CD14-positive monocyte (primary cell): Measurements from ENCODE around the gene SCART1. TPM values are rescaled to one million over a fixed set of nuclear protein-coding genes. Genes with fewer than 3 reads are reported as not detected.

Experiments
- DNase-seq, 3 donors: peaks; one replicate each; pipeline ENCODE4 v3.0.0-alpha.2; 2011 to 2022
- H2AFZ ChIP-seq: 2 replicates; pipeline ENCODE4 v1.6.0; 2012; ENCODE audit warnings: mild to moderate bottlenecking, low read depth, low read length, inconsistent platforms; ENCODE audit not compliant: insufficient read depth, poor library complexity, severe bottlenecking
- H3K27ac ChIP-seq, 2 donors: 1 replicate in 1 of 2; 2 replicates in 1 of 2; pipeline ENCODE4 v1.5.1; 2012 to 2013; ENCODE audit warnings: low read length in 2 of 2, control low read depth in 1 of 2, inconsistent platforms in 1 of 2, low read depth in 1 of 2, mild to moderate bottlenecking in 1 of 2
- H3K27me3 ChIP-seq, 2 donors: one replicate each; pipeline versions ENCODE4 v1.6.0 to v1.6.1; 2011 to 2013; ENCODE audit warnings: low read length in 2 of 2; ENCODE audit not compliant: control insufficient read depth in 2 of 2, insufficient read depth in 2 of 2
- H3K36me3 ChIP-seq, 2 donors: replicated peaks in 1 of 2; 1 replicate in 1 of 2; 2 replicates in 1 of 2; pipeline versions ENCODE4 v1.5.1 to v1.6.1; 2012 to 2013; ENCODE audit warnings: low read length in 2 of 2, control low read depth in 1 of 2, inconsistent platforms in 1 of 2, mild to moderate bottlenecking in 1 of 2; ENCODE audit not compliant: insufficient read depth in 2 of 2, control insufficient read depth in 1 of 2
- H3K4me1 ChIP-seq, 2 donors: 1 replicate in 1 of 2; 2 replicates in 1 of 2; pipeline versions ENCODE4 v1.5.1 to v1.6.1; 2012 to 2013; ENCODE audit warnings: low read length in 2 of 2, control low read depth in 1 of 2, inconsistent platforms in 1 of 2, mild to moderate bottlenecking in 1 of 2, moderate library complexity in 1 of 2; ENCODE audit not compliant: insufficient read depth in 2 of 2, control insufficient read depth in 1 of 2
- H3K4me2 ChIP-seq: replicated peaks from 2 replicates; pipeline ENCODE3; 2012; ENCODE audit warnings: low read length, moderate library complexity, mild to moderate bottlenecking; ENCODE audit not compliant: poor library complexity, severe bottlenecking; ENCODE audit errors: extremely low read depth
- H3K4me3 ChIP-seq, 3 experiments: fragments of 200-600 bp in 1 of 3; sonication (generic) in 1 of 3; replicated peaks in 1 of 3; 1 replicate in 2 of 3; 2 replicates in 1 of 3; pipeline ENCODE4 v1.5.1; 2011 to 2013; ENCODE audit warnings: low read length in 3 of 3, mild to moderate bottlenecking in 3 of 3, control low read depth in 2 of 3, low read depth in 2 of 3, inconsistent platforms in 1 of 3, moderate library complexity in 1 of 3
- H3K79me2 ChIP-seq: 2 replicates; pipeline ENCODE4 v1.6.0; 2012; ENCODE audit warnings: mild to moderate bottlenecking, control low read depth, inconsistent platforms, low read length, moderate library complexity; ENCODE audit not compliant: insufficient read depth
- H3K9ac ChIP-seq: 2 replicates; pipeline ENCODE4 v1.6.0; 2017; ENCODE audit warnings: low read length, mild to moderate bottlenecking; ENCODE audit not compliant: insufficient read depth, poor library complexity, severe bottlenecking
- H3K9me3 ChIP-seq, 2 donors: replicated peaks in 1 of 2; 1 replicate in 1 of 2; 2 replicates in 1 of 2; pipeline versions ENCODE4 v1.5.1 to v1.6.1; 2012 to 2013; ENCODE audit warnings: low read length in 2 of 2, control low read depth in 1 of 2; ENCODE audit not compliant: control insufficient read depth in 1 of 2, insufficient read depth in 1 of 2
- H4K20me1 ChIP-seq: 2 replicates; pipeline ENCODE4 v1.6.0; 2012; ENCODE audit warnings: mild to moderate bottlenecking, low read length, control low read depth, moderate library complexity; ENCODE audit not compliant: insufficient read depth
- H3K27ac Mint-ChIP-seq, 7 donors: one replicate each; pipeline ENCODE4 v1.8.0; 2020; ENCODE audit warnings: mild to moderate bottlenecking in 7 of 7, mixed read lengths in 7 of 7, moderate library complexity in 6 of 7, inconsistent platforms in 2 of 7
- H3K27me3 Mint-ChIP-seq, 3 donors: one replicate each; pipeline ENCODE4 v1.8.0; 2021 to 2022; ENCODE audit warnings: low read depth in 3 of 3, mild to moderate bottlenecking in 3 of 3, mixed read lengths in 3 of 3, moderate library complexity in 3 of 3, inconsistent platforms in 1 of 3
- H3K36me3 Mint-ChIP-seq, 2 donors: one replicate each; pipeline ENCODE4 v1.8.0; 2020; ENCODE audit warnings: mixed read lengths in 2 of 2, inconsistent platforms in 1 of 2, mild to moderate bottlenecking in 1 of 2
- H3K4me1 Mint-ChIP-seq: one replicate; pipeline ENCODE4 v1.8.0; 2020; ENCODE audit warnings: mild to moderate bottlenecking, mixed read lengths
- H3K4me3 Mint-ChIP-seq, 2 donors: one replicate each; pipeline ENCODE4 v1.8.0; 2020; ENCODE audit warnings: mild to moderate bottlenecking in 2 of 2, mixed read lengths in 2 of 2, moderate library complexity in 1 of 2
- H3K9me3 Mint-ChIP-seq, 7 donors: one replicate each; pipeline ENCODE4 v1.8.0; 2020 to 2022; ENCODE audit warnings: mixed read lengths in 7 of 7, mild to moderate bottlenecking in 6 of 7, moderate library complexity in 6 of 7, inconsistent platforms in 2 of 7
- CTCF ChIP-seq: fragments of 200-600 bp; IDR thresholded peaks from one replicate; pipeline ENCODE4 v1.8.0; 2022; ENCODE audit warnings: antibody characterized with exemption, mild to moderate bottlenecking
- WGBS: methylation state at CpG from one replicate; pipeline ENCODE4 v1.1.5; 2013; ENCODE audit warnings: missing lambda C conversion rate; ENCODE audit not compliant: insufficient coverage; 5-methylcytosine and 5-hydroxymethylcytosine counted together
- intact Hi-C, 2 donors: fragments of 100-400 bp; cut with micrococcal nuclease; formaldehyde crosslinking; loops; one replicate each; pipeline versions ENCODE4 v1.15.0 to v1.15.1; 2023
- polyA plus RNA-seq, 3 donors: library from polyadenylated mRNA; depleted of rRNA in 1 of 3; unstranded in 2 of 3; stranded (reverse) in 1 of 3; fragments of 300-500 nt in 2 of 3; fragments of >200 nt in 1 of 3; fragmentation: Illumina TruSeq in 2 of 3; gene quantifications; 1 replicate in 2 of 3; 2 replicates in 1 of 3; pipeline ENCODE4 v1.2.3, GENCODE V29; 2012 to 2021

The SCART1 gene
- polyA plus RNA-seq, 3 donors = 1.1 TPM; not detected in 2

DNA sequence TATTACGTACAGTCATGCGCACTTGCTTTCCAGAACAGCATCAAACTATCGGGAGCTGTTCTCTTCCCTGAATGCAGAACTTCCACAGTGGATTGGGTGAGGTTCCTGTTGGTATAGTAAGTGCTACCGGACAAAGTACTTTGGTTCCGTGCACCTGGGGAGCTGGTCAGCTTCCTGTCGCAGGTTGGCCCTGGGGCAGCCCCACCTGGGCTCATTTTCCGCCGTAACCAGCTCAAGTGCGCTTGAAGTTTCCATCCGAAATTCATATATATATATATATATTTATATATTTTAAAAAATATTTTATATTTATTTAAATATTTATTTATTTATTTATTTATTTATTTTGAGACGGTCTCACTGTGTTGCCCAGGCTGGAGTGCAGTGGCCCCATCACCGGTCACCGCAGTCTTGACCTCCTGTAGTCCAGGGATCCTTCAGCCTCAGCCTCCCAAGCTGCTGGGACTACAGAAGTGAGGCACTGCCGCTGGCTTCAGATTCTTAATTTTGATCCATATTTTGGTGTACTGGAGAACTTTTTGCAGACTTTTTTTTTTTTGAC lies 6.5 kb downstream of the SCART1 start:
- Histone ChIP-seq H3K79me2 (no peaks in the 10 kb centered on the region), H4K20me1 (no peaks in the 10 kb centered on the region), H3K4me2 (no peak overlapping the region), H3K27ac (no peak overlapping the region), H3K9ac (no peak overlapping the region), H3K4me1 (no peaks in the 10 kb centered on the region), H3K9me3 (peaks cover 0 to 3% of the 10 kb centered on the region in 2 donors), H2AFZ (no peak overlapping the region), H3K27me3 (no peaks in the 10 kb centered on the region), H3K4me3 (no peak overlapping the region), H3K36me3 (no peaks in the 10 kb centered on the region)
- Mint-ChIP-seq H3K4me1 (no peaks in the 10 kb centered on the region), H3K9me3 (peaks cover 0 to 10% (median 3%) of the 10 kb centered on the region in 7 donors), H3K36me3 (no peaks in the 10 kb centered on the region), H3K27ac (no peak overlapping the region), H3K27me3 (peaks cover 0 to 5% (median 5%) of the 10 kb centered on the region in 3 donors), H3K4me3 (no peak overlapping the region)
- TF ChIP-seq CTCF = no peak
- intact Hi-C loops = no loop called here
- no peak for DNase-seq
- 94% methylated on average over 6 of the region's 14 CpGs for WGBS

DNA sequence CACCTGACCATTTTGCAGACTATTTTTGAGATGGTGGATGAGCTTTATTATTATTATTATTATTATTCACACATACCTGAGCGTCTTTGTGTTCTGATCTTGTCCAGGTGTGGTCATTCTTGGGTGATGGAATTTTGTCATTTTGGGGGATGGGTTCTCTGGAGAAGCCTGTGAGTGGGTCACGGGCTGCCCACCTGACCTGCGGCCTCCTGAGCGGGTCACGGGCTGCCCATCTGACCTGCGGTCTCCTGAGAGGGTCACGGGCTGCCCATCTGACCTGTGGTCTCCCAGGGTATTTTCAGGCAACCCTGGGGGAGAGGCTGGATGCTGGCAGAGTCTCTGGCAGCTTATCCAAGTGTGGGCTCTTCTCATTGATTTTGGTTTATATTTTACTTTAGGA lies 7.3 kb downstream of the SCART1 start:
- no peak overlapping the region for H3K4me3 Mint-ChIP-seq
- Histone ChIP-seq H2AFZ (no peak overlapping the region), H3K79me2 (no peaks in the 10 kb centered on the region), H3K9me3 (peaks cover 0 to 3% of the 10 kb centered on the region in 2 donors), H4K20me1 (no peaks in the 10 kb centered on the region), H3K9ac (no peak overlapping the region), H3K4me3 (no peak overlapping the region), H3K4me1 (no peaks in the 10 kb centered on the region), H3K27me3 (peaks cover 0 to 2% of the 10 kb centered on the region in 2 donors), H3K36me3 (no peaks in the 10 kb centered on the region), H3K4me2 (no peak overlapping the region), H3K27ac (no peak overlapping the region)
- H3K27me3 Mint-ChIP-seq = peaks cover 1 to 11% (median 7%) of the 10 kb centered on the region in 3 donors
- intact Hi-C loops = no loop called here
- H3K9me3 Mint-ChIP-seq = peaks cover 2 to 10% (median 5%) of the 10 kb centered on the region in 7 donors
- no peak for DNase-seq
- no peaks in the 10 kb centered on the region for H3K4me1 Mint-ChIP-seq
- no peak overlapping the region for H3K27ac Mint-ChIP-seq
- TF ChIP-seq CTCF = no peak
- no peaks in the 10 kb centered on the region for H3K36me3 Mint-ChIP-seq
- 97% methylated on average over 5 of the region's 7 CpGs for WGBS
